Epithelial cell of esophagus (primary cell): ENCODE measurements around the gene PRR12.

Source experiments
- DNase-seq: peaks from one replicate; pipeline ENCODE4 v3.0.0; 2010; ENCODE audit warnings: low read depth
- H3K4me3 ChIP-seq: 2 replicates; pipeline ENCODE4 v1.5.1; 2011; ENCODE audit warnings: mild to moderate bottlenecking, low read length, control low read depth
- CTCF ChIP-seq: IDR thresholded peaks from 2 replicates; pipeline ENCODE4 v1.5.1; 2011; ENCODE audit warnings: low read depth, mild to moderate bottlenecking, low read length, control low read depth, inconsistent platforms; ENCODE audit not compliant: insufficient read depth; ENCODE audit errors: missing control alignments

PRR12 gene

GRCh38 chr19:49651029-49651819, 60.2 kb downstream of the PRR12 start:
- no peak overlapping the region for H3K4me3 ChIP-seq
- no peak for DNase-seq
- TF ChIP-seq CTCF = no peak

DNA sequence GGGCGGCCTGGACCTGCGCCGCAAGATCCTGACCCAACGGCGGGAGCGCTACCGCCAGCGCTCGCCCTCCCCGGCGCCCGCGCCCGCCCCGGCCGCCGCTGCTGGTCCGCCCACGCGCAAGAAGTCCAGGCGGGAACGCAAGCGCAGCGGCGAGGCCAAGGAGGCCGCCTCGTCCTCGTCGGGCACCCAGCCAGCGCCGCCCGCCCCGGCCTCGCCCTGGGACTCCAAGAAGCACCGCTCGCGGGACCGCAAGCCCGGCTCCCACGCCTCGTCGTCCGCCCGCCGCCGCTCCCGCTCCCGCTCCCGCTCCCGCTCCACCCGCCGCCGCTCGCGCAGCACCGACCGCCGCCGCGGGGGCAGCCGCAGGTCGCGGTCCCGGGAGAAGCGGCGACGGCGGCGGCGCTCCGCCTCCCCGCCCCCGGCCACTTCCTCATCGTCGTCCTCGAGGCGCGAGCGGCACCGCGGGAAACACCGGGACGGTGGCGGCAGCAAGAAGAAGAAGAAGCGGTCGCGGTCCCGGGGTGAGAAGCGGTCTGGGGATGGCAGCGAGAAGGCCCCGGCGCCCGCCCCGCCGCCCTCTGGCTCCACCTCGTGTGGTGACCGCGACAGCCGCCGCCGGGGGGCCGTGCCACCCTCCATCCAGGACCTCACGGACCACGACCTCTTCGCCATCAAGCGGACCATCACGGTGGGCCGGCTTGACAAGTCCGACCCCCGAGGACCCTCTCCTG, 61.0 kb downstream of the PRR12 start:
- TF ChIP-seq CTCF = no peak
- H3K4me3 ChIP-seq = no peak overlapping the region
- DNase-seq = no peak

- no peak for DNase-seq
- H3K4me3 ChIP-seq = no peak overlapping the region
- TF ChIP-seq CTCF = no peak
Measured at GRCh38 chr19:49652551-49653465, 61.8 kb downstream of the PRR12 start.

DNA sequence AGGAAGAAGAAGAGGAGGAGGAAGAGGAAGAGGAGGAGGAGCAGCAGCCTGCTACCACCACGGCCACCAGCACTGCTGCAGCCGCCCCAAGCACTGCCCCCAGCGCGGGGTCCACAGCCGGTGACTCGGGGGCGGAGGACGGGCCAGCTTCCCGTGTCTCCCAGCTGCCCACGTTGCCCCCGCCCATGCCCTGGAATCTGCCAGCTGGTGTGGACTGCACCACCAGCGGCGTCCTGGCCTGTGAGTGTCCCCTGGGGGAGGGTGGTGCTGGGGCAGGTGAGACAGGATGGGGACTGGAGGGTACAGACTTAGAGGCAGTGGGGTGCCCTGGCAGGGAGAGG, 62.5 kb downstream of the PRR12 start:
- no peak for DNase-seq
- no peak overlapping the region for H3K4me3 ChIP-seq
- no peak for TF ChIP-seq CTCF

GRCh38 chr19:49654581-49654980, 63.6 kb downstream of the PRR12 start:
- no peak for TF ChIP-seq CTCF
- DNase-seq = no peak
- H3K4me3 ChIP-seq = no peak overlapping the region

- DNase-seq = no peak
- no peak overlapping the region for H3K4me3 ChIP-seq
- TF ChIP-seq CTCF = no peak
Measured at GRCh38 chr19:49655570-49656455, 64.8 kb downstream of the PRR12 start.
